Measurements from ENCODE around the gene TCFL5.

TCFL5 gene

GRCh38 chr20:62794007-62794724 lies 67.5 kb downstream of the TCFL5 start:
- peak; percentile 89 for DNase-seq

- DNase-seq, result no peak
These were observed 67.9 kb downstream of the TCFL5 start for GRCh38 chr20:62793757-62794006.

GRCh38 chr20:62792940-62793756 lies 68.5 kb downstream of the TCFL5 start:
- no peak for DNase-seq

- no peak for DNase-seq
These were observed 69.3 kb downstream of the TCFL5 start for GRCh38 chr20:62792182-62792939.

- DNase-seq, result peak; percentile 86
These were observed 70.1 kb downstream of the TCFL5 start for GRCh38 chr20:62791301-62792181.

All from NCI-H2227 treated with DMSO at 0.1 percent for 48 hours (cell line).